ENCODE data around the gene DNMT1.

- no peak for TF ChIP-seq CTCF (IDR thresholded peaks at IDR 0.05)
- TF ChIP-seq POLR2A (IDR thresholded peaks at IDR 0.05): no peak
Measured at GRCh38 chr19:10124429-10124828, 70.3 kb downstream of the DNMT1 start.

All from testis (tissue), 2 donors.